Liver (tissue), 9 donors: ENCODE measurements around the gene STIM1. TPM values are rescaled to one million over a fixed set of nuclear protein-coding genes. Genes with fewer than 3 reads are reported as not detected.
A peak's percentile ranks its signal among the peaks of the same experiment; 100 is the strongest.

Source experiments
- DNase-seq: peaks from one replicate; pipeline ENCODE4 v3.0.0-alpha.2; 2017; ENCODE audit warnings: low spot score
- H3K27ac ChIP-seq, 2 donors: one replicate each; pipeline ENCODE4 v1.7.0; 2013; ENCODE audit warnings: inconsistent platforms in 2 of 2, low read length in 2 of 2, control low read depth in 1 of 2, low read depth in 1 of 2, mild to moderate bottlenecking in 1 of 2
- H3K27me3 ChIP-seq, 4 donors: one replicate each; pipeline versions ENCODE4 v1.6.1 to v1.7.0; 2013; ENCODE audit warnings: low read length in 3 of 4, inconsistent platforms in 1 of 4, mild to moderate bottlenecking in 1 of 4, moderate library complexity in 1 of 4; ENCODE audit not compliant: control insufficient read depth in 4 of 4, insufficient read depth in 4 of 4
- H3K36me3 ChIP-seq, 4 donors: one replicate each; pipeline versions ENCODE4 v1.6.1 to v1.7.0; 2013; ENCODE audit warnings: low read length in 3 of 4, mild to moderate bottlenecking in 3 of 4, low read depth in 1 of 4, moderate library complexity in 1 of 4; ENCODE audit not compliant: control insufficient read depth in 4 of 4, insufficient read depth in 3 of 4
- H3K4me1 ChIP-seq, 4 donors: one replicate each; pipeline versions ENCODE4 v1.6.1 to v1.7.0; 2013; ENCODE audit warnings: low read length in 3 of 4, mild to moderate bottlenecking in 3 of 4, moderate library complexity in 1 of 4; ENCODE audit not compliant: control insufficient read depth in 4 of 4, insufficient read depth in 4 of 4
- H3K4me3 ChIP-seq, 3 donors: one replicate each; pipeline versions ENCODE4 v1.6.1 to v1.7.0; 2013; ENCODE audit warnings: low read length in 3 of 3, control low read depth in 1 of 3, low read depth in 1 of 3, mild to moderate bottlenecking in 1 of 3
- H3K9ac ChIP-seq, 2 donors: one replicate each; pipeline ENCODE4 v1.7.0; 2013; ENCODE audit warnings: low read length in 2 of 2, mild to moderate bottlenecking in 2 of 2, moderate library complexity in 2 of 2, control low read depth in 1 of 2, low read depth in 1 of 2
- H3K9me3 ChIP-seq, 4 donors: one replicate each; pipeline versions ENCODE4 v1.6.1 to v1.7.0; 2013; ENCODE audit warnings: low read length in 3 of 4; ENCODE audit not compliant: control insufficient read depth in 4 of 4
- ATF3 ChIP-seq: IDR thresholded peaks from 2 replicates; pipeline ENCODE4 v1.6.1; 2016; ENCODE audit warnings: antibody characterized with exemption
- CTCF ChIP-seq: fragments of 150-350 bp; IDR thresholded peaks from 2 replicates; pipeline ENCODE4 v1.5.1; 2017; ENCODE audit warnings: improper control_type of control experiment, low read depth, low read length; ENCODE audit not compliant: missing input control
- EGR1 ChIP-seq, 2 donors: IDR thresholded peaks; 2 replicates each; pipeline ENCODE4 v1.6.1; 2016 to 2018; ENCODE audit warnings: antibody characterized with exemption in 2 of 2, low read depth in 2 of 2
- FOXA1 ChIP-seq: IDR thresholded peaks from 2 replicates; pipeline ENCODE4 v1.6.1; 2016; ENCODE audit warnings: antibody characterized with exemption
- FOXA2 ChIP-seq: IDR thresholded peaks from 2 replicates; pipeline ENCODE4 v1.6.1; 2016; ENCODE audit warnings: antibody characterized with exemption
- GABPA ChIP-seq, 2 donors: IDR thresholded peaks in 1 of 2; conservative IDR thresholded peaks in 1 of 2; 2 replicates each; pipeline ENCODE4 v1.6.1; 2016; ENCODE audit warnings: antibody characterized with exemption in 2 of 2, mild to moderate bottlenecking in 1 of 2, moderate library complexity in 1 of 2
- HNF4A ChIP-seq, 2 donors: conservative IDR thresholded peaks; 2 replicates each; pipeline ENCODE4 v1.6.1; 2016; ENCODE audit warnings: antibody characterized with exemption in 2 of 2, mild to moderate bottlenecking in 2 of 2
- HNF4G ChIP-seq: IDR thresholded peaks from 2 replicates; pipeline ENCODE4 v1.6.1; 2016; ENCODE audit warnings: antibody characterized with exemption
- JUND ChIP-seq, 2 donors: IDR thresholded peaks; 2 replicates each; pipeline ENCODE4 v1.6.1; 2016; ENCODE audit warnings: antibody characterized with exemption in 2 of 2
- MAX ChIP-seq: IDR thresholded peaks from 2 replicates; pipeline ENCODE4 v1.6.1; 2016; ENCODE audit warnings: antibody characterized with exemption
- NR2F2 ChIP-seq: IDR thresholded peaks from 2 replicates; pipeline ENCODE4 v1.6.1; 2016; ENCODE audit warnings: antibody characterized with exemption
- RAD21 ChIP-seq, 2 donors: IDR thresholded peaks; 2 replicates each; pipeline ENCODE4 v1.6.1; 2016; ENCODE audit warnings: antibody characterized with exemption in 2 of 2, mild to moderate bottlenecking in 2 of 2
- REST ChIP-seq: IDR thresholded peaks from 2 replicates; pipeline ENCODE4 v1.6.1; 2016; ENCODE audit warnings: antibody characterized with exemption, mild to moderate bottlenecking
- RXRA ChIP-seq, 2 donors: IDR thresholded peaks; 2 replicates each; pipeline ENCODE4 v1.6.1; 2017 to 2018; ENCODE audit warnings: antibody characterized with exemption in 2 of 2, mild to moderate bottlenecking in 1 of 2
- SP1 ChIP-seq: IDR thresholded peaks from 2 replicates; pipeline ENCODE4 v1.6.1; 2018; ENCODE audit warnings: antibody characterized with exemption, mild to moderate bottlenecking
- TAF1 ChIP-seq: conservative IDR thresholded peaks from 2 replicates; pipeline ENCODE4 v1.6.1; 2016; ENCODE audit warnings: antibody characterized with exemption, mild to moderate bottlenecking
- YY1 ChIP-seq: IDR thresholded peaks from 2 replicates; pipeline ENCODE4 v1.6.1; 2016; ENCODE audit warnings: antibody characterized with exemption, mild to moderate bottlenecking
- ZBTB33 ChIP-seq: IDR thresholded peaks from 2 replicates; pipeline ENCODE4 v1.6.1; 2016; ENCODE audit warnings: antibody characterized with exemption
- WGBS: extraction: QIAGEN DNeasy Blood & Tissue Kit; methylation state at CpG from one replicate; pipeline ENCODE4 v1.1.7; 2013; 5-methylcytosine and 5-hydroxymethylcytosine counted together
- polyA plus RNA-seq, 2 donors: library from polyadenylated mRNA; stranded (reverse) in 1 of 2; unstranded in 1 of 2; fragments of 200-250 nt in 1 of 2; fragments of >200 nt in 1 of 2; fragmentation: Nextera tagmentation in 1 of 2; extraction: Ambion mirVana in 1 of 2; gene quantifications; one replicate each; pipeline versions ENCODE4 v1.2.1 to v1.2.3, GENCODE V29; 2013 to 2015
- total RNA-seq, 2 donors: library from RNA; depleted of rRNA; stranded (reverse); fragments of >200 nt; gene quantifications; one replicate each; pipeline ENCODE4 v1.2.3, GENCODE V29; 2014
- donor health status: healthy.
- donor health status: healthy.
- donor health status: healthy.
- donor health status: healthy.
- donor health status: healthy.

Gene STIM1
- total and polyA plus RNA-seq, 4 donors = 19.7 to 42.9 (median 25.1) TPM

- Histone ChIP-seq H3K9ac (no peak overlapping the region), H3K36me3 (peaks cover 4 to 31% (median 19%) of the 10 kb centered on the region in 4 donors), H3K27ac (no peak overlapping the region), H3K4me3 (no peak overlapping the region), H3K27me3 (no peaks in the 10 kb centered on the region), H3K4me1 (peaks cover 0 to 10% (median 1%) of the 10 kb centered on the region in 4 donors), H3K9me3 (no peaks in the 10 kb centered on the region)
- DNase-seq = no peak
- TF ChIP-seq HNF4G = no peak
- TF ChIP-seq ATF3 = no peak
- no peak for TF ChIP-seq FOXA2
- WGBS = 82% methylated on average over 2 of the region's 2 CpGs
Measured at GRCh38 chr11:4090258-4090657, 234.8 kb downstream of the STIM1 start.

GRCh38 chr11:4092026-4092425, 236.6 kb downstream of the STIM1 start:
- Histone ChIP-seq H3K27ac (no peak overlapping the region), H3K9ac (no peak overlapping the region), H3K9me3 (no peaks in the 10 kb centered on the region), H3K36me3 (peaks cover 0 to 23% (median 12%) of the 10 kb centered on the region in 4 donors), H3K4me1 (peaks cover 0 to 20% (median 7%) of the 10 kb centered on the region in 4 donors), H3K27me3 (no peaks in the 10 kb centered on the region), H3K4me3 (no peak overlapping the region)
- WGBS = 34% methylated on average over 2 of the region's 2 CpGs
- DNase-seq = peak; percentile 66
- no peak for TF ChIP-seq NR2F2

- WGBS = 72% methylated on average over 25 of the region's 25 CpGs
- Histone ChIP-seq H3K9ac (peak overlapping the region; percentile 75 to 97), H3K4me1 (peaks cover 0 to 20% (median 7%) of the 10 kb centered on the region in 4 donors), H3K27me3 (no peaks in the 10 kb centered on the region), H3K4me3 (peak overlapping the region; percentile 78 to 97 (median 87)), H3K36me3 (peaks cover 0 to 12% (median 8%) of the 10 kb centered on the region in 4 donors), H3K27ac (peak overlapping the region; percentile 84 to 89), H3K9me3 (no peaks in the 10 kb centered on the region)
- DNase-seq = no peak
- no peak for TF ChIP-seq FOXA1
- TF ChIP-seq MAX = no peak
- TF ChIP-seq ATF3 = no peak
- no peak for TF ChIP-seq HNF4A (conservative IDR thresholded peaks at IDR 0.05)
- TF ChIP-seq FOXA2 = no peak
- TF ChIP-seq SP1 = no peak
- TF ChIP-seq HNF4G = no peak
- no peak for TF ChIP-seq YY1
- no peak for TF ChIP-seq GABPA (IDR thresholded peaks at IDR 0.05 in 1 of 2, conservative IDR thresholded peaks at IDR 0.05 in 1 of 2)
- no peak for TF ChIP-seq REST
- no peak for TF ChIP-seq RXRA (IDR thresholded peaks at IDR 0.05)
- no peak for TF ChIP-seq CTCF
- no peak for TF ChIP-seq JUND (IDR thresholded peaks at IDR 0.05)
- TF ChIP-seq EGR1 (IDR thresholded peaks at IDR 0.05; ENCODE audit: low read depth in 2 of 2) = no peak
- no peak for TF ChIP-seq RAD21 (IDR thresholded peaks at IDR 0.05)
- TF ChIP-seq NR2F2 = no peak
- TF ChIP-seq ZBTB33 = no peak
- no peak for TF ChIP-seq TAF1
Measured at GRCh38 chr11:4093519-4094347, 238.3 kb downstream of the STIM1 start.
